Measurements from ENCODE around the gene TEAD1.

- TF ChIP-seq CTCF (conservative IDR thresholded peaks at IDR 0.05 in 1 of 2, IDR thresholded peaks at IDR 0.05 in 1 of 2; ENCODE audit: low read depth in 1 of 2, low read length in 2 of 2) (no peak), EZH2 (IDR thresholded peaks at IDR 0.05; ENCODE audit: low read length, missing control alignments) (no peak)
Observed at GRCh38 chr11:12756454-12756806, 82.2 kb downstream of the TEAD1 start.

All from fibroblast of lung (primary cell).